ENCODE data around the gene DRD4.

- no peak for TF ChIP-seq CTCF (optimal IDR thresholded peaks at IDR 0.05 in 1 of 3, IDR thresholded peaks at IDR 0.05 in 1 of 3, conservative IDR thresholded peaks at IDR 0.05 in 1 of 3; ENCODE audit: extremely low read depth in 1 of 3, insufficient read depth in 2 of 3, low read length in 3 of 3)
- no peak for TF ChIP-seq EZH2 (IDR thresholded peaks at IDR 0.05; ENCODE audit: low read length)
Measured at GRCh38 chr11:623999-624704, 12.9 kb upstream of the DRD4 start.
